ENCODE measurements around the gene SLC30A2. TPM values are rescaled to one million over a fixed set of nuclear protein-coding genes. Genes with fewer than 3 reads are reported as not detected.

SLC30A2 gene
- total and polyA plus RNA-seq, 9 of the 15 experiments (the other 6 are each of a cell fraction or from before 2014, with no cell fraction given) = 0.01 to 0.18 (median 0.06) TPM; not detected in 3

GRCh38 chr1:26049531-26050247, 3.8 kb upstream of the SLC30A2 start (continued):
- TF ChIP-seq CHD7 (IDR thresholded peaks at IDR 0.05; ENCODE audit: low read depth, low read length) (no peak), ZNF830 (CRISPR knock-in tag; IDR thresholded peaks at IDR 0.05) (0 out of 2 replicates have a peak, but pooled peaks have one; percentile 66), ZBTB1 (CRISPR knock-in tag; IDR thresholded peaks at IDR 0.05; ENCODE audit: borderline replicate concordance, low read depth) (no peak), DDX20 (tag; IDR thresholded peaks at IDR 0.05; ENCODE audit: low read depth) (peak; percentile 87), ZNF668 (CRISPR knock-in tag; IDR thresholded peaks at IDR 0.05) (0 out of 2 replicates have a peak, but pooled peaks have one; percentile 35), PBX2 (CRISPR knock-in tag; IDR thresholded peaks at IDR 0.05; ENCODE audit: low read depth) (no peak), PBX2 (tag; conservative IDR thresholded peaks at IDR 0.05; ENCODE audit: low read depth) (no peak; the same call in none of the 2 replicates), BRD4 (IDR thresholded peaks at IDR 0.05) (no peak), ZNF77 (CRISPR knock-in tag; IDR thresholded peaks at IDR 0.05) (no peak), CBFA2T3 (IDR thresholded peaks at IDR 0.05) (no peak), ZNF511 (CRISPR knock-in tag; IDR thresholded peaks at IDR 0.05) (no peak)
